Activated naive CD4-positive, alpha-beta T cell treated with anti-CD3 and anti-CD28 coated beads for 36 hours (primary cell): ENCODE measurements around the gene PEDS1. TPM values are rescaled to one million over a fixed set of nuclear protein-coding genes. Genes with fewer than 3 reads are reported as not detected.

Experiments
- CTCF ChIA-PET: fragments of 350-600 bp; sonication (Branson Sonifier 250); formaldehyde crosslinking; loops from one replicate; lab custom pipeline; 2021; ENCODE audit warnings: antibody characterized with exemption; lab: Charles Lee
- DNase-seq: peaks from one replicate; pipeline ENCODE4 v3.0.0-alpha.2; 2020
- H3K27ac Mint-ChIP-seq: one replicate; pipeline ENCODE4 v1.8.0; 2021; ENCODE audit warnings: mild to moderate bottlenecking, mixed read lengths
- H3K27me3 Mint-ChIP-seq: one replicate; pipeline ENCODE4 v1.8.0; 2021; ENCODE audit warnings: low read depth, mixed read lengths
- H3K36me3 Mint-ChIP-seq: one replicate; pipeline ENCODE4 v1.8.0; 2021; ENCODE audit warnings: low read depth, mixed read lengths
- H3K4me1 Mint-ChIP-seq: one replicate; pipeline ENCODE4 v1.8.0; 2021; ENCODE audit warnings: low read depth, mixed read lengths
- H3K4me3 Mint-ChIP-seq: one replicate; pipeline ENCODE4 v1.8.0; 2021; ENCODE audit warnings: mild to moderate bottlenecking, moderate library complexity, mixed read lengths
- H3K9me3 Mint-ChIP-seq: one replicate; pipeline ENCODE4 v1.8.0; 2021; ENCODE audit warnings: mixed read lengths
- intact Hi-C: fragments of 100-400 bp; cut with micrococcal nuclease; formaldehyde crosslinking; loops from one replicate; pipeline ENCODE4 v1.15.1; 2023
- total RNA-seq, 2 experiments: library from RNA; stranded (reverse); gene quantifications; one replicate each; pipeline ENCODE4 v1.2.3, GENCODE V29; 2021

Gene PEDS1
- total RNA-seq, 2 experiments from 2014 or later = 10.4 to 11.2 TPM

- no peak overlapping the region for H3K4me3 Mint-ChIP-seq
Measured at GRCh38 chr20:50194831-50195523, 41.5 kb upstream of the PEDS1 start.

GRCh38 chr20:50194422-50194830 is 40.9 kb upstream of the PEDS1 start:
- H3K4me1 Mint-ChIP-seq = peaks cover 13% of the 10 kb centered on the region
- peak overlapping the region; percentile 46 for H3K27ac Mint-ChIP-seq
- peaks cover 2% of the 10 kb centered on the region for H3K9me3 Mint-ChIP-seq
- CTCF ChIA-PET = no interaction called here
- H3K27me3 Mint-ChIP-seq = no peaks in the 10 kb centered on the region
- H3K4me3 Mint-ChIP-seq = peak overlapping the region; percentile 32
- DNase-seq = no peak
- peaks cover 16% of the 10 kb centered on the region for H3K36me3 Mint-ChIP-seq
- intact Hi-C loops = loop anchor here (5.0 kb wide), 2 partner anchors 538 to 553 kb away; partner anchors contain the start of gene PARD6B

More at GRCh38 chr20:50194831-50195523, 41.5 kb upstream of the PEDS1 start:
- no peaks in the 10 kb centered on the region for H3K27me3 Mint-ChIP-seq
- CTCF ChIA-PET = interaction anchor here (0.9 kb wide), 1 partner anchor 285 kb away, joined by 3 read pairs; no protein-coding TSS in a partner anchor
- DNase-seq = no peak
- peak overlapping the region; percentile 46 for H3K27ac Mint-ChIP-seq
- intact Hi-C loops = loop anchor here (5.0 kb wide), 2 partner anchors 537 to 552 kb away; partner anchors contain the start of gene PARD6B
- H3K9me3 Mint-ChIP-seq = peaks cover 8% of the 10 kb centered on the region
- H3K4me1 Mint-ChIP-seq = peaks cover 13% of the 10 kb centered on the region
- peaks cover 16% of the 10 kb centered on the region for H3K36me3 Mint-ChIP-seq

GRCh38 chr20:50193836-50194421 is 40.4 kb upstream of the PEDS1 start:
- no peak for DNase-seq
- CTCF ChIA-PET = interaction anchor here (0.6 kb wide), 1 partner anchor 14 kb away, joined by 3 read pairs; no protein-coding TSS in a partner anchor
- H3K4me1 Mint-ChIP-seq = peaks cover 13% of the 10 kb centered on the region
- no peaks in the 10 kb centered on the region for H3K9me3 Mint-ChIP-seq
- intact Hi-C loops = loop anchor here (5.0 kb wide), 2 partner anchors 538 to 553 kb away; partner anchors contain the start of gene PARD6B
- no peaks in the 10 kb centered on the region for H3K27me3 Mint-ChIP-seq
- H3K36me3 Mint-ChIP-seq = peaks cover 16% of the 10 kb centered on the region
- H3K4me3 Mint-ChIP-seq = peak overlapping the region; percentile 93
- H3K27ac Mint-ChIP-seq = peak overlapping the region; percentile 100

GRCh38 chr20:50193199-50193835 is 39.8 kb upstream of the PEDS1 start:
- H3K27me3 Mint-ChIP-seq = no peaks in the 10 kb centered on the region

GRCh38 chr20:50192364-50193198 is 39.1 kb upstream of the PEDS1 start:
- Mint-ChIP-seq H3K36me3 (peaks cover 16% of the 10 kb centered on the region), H3K27me3 (no peaks in the 10 kb centered on the region), H3K4me1 (peaks cover 13% of the 10 kb centered on the region), H3K4me3 (peak overlapping the region; percentile 93), H3K27ac (peak overlapping the region; percentile 100), H3K9me3 (no peaks in the 10 kb centered on the region)
- intact Hi-C loops = loop anchor here (1.0 to 5.0 kb wide), 3 partner anchors 26 to 555 kb away; partner anchors contain the start of gene PARD6B
- CTCF ChIA-PET = interaction anchor here (11.5 kb wide), 1 partner anchor 271 kb away, joined by 171 read pairs; no protein-coding TSS in a partner anchor
- peak; percentile 94 for DNase-seq

More at GRCh38 chr20:50193199-50193835, 39.8 kb upstream of the PEDS1 start:
- H3K9me3 Mint-ChIP-seq = no peaks in the 10 kb centered on the region
- H3K27ac Mint-ChIP-seq = peak overlapping the region; percentile 100
- H3K4me3 Mint-ChIP-seq = peak overlapping the region; percentile 93
- H3K36me3 Mint-ChIP-seq = peaks cover 16% of the 10 kb centered on the region
- peaks cover 13% of the 10 kb centered on the region for H3K4me1 Mint-ChIP-seq
- peak; percentile 27 for DNase-seq
- intact Hi-C loops = loop anchor here (5.0 kb wide), 2 partner anchors 539 to 554 kb away; partner anchors contain the start of gene PARD6B
- CTCF ChIA-PET = interaction anchor here (0.6 kb wide), 1 partner anchor 14 kb away, joined by 3 read pairs; no protein-coding TSS in a partner anchor

- no peaks in the 10 kb centered on the region for H3K9me3 Mint-ChIP-seq
- H3K4me1 Mint-ChIP-seq = peaks cover 13% of the 10 kb centered on the region
- intact Hi-C loops = loop anchor here (1.0 to 5.0 kb wide), 6 partner anchors 25 to 556 kb away; partner anchors contain the start of genes PARD6B and PTPN1
- H3K4me3 Mint-ChIP-seq = peak overlapping the region; percentile 93
- CTCF ChIA-PET = interaction anchor here (1.0 to 11.5 kb wide), 3 partner anchors 155 to 272 kb away, joined by 3 to 171 read pairs (median 3); no protein-coding TSS in a partner anchor
- H3K36me3 Mint-ChIP-seq = peaks cover 16% of the 10 kb centered on the region
- DNase-seq = peak; percentile 53
- H3K27me3 Mint-ChIP-seq = no peaks in the 10 kb centered on the region
- peak overlapping the region; percentile 100 for H3K27ac Mint-ChIP-seq
Measured at GRCh38 chr20:50191544-50192363, 38.2 kb upstream of the PEDS1 start.

GRCh38 chr20:50191065-50191543 is 37.6 kb upstream of the PEDS1 start:
- H3K36me3 Mint-ChIP-seq = peaks cover 16% of the 10 kb centered on the region
- H3K27me3 Mint-ChIP-seq = peaks cover 1% of the 10 kb centered on the region
- CTCF ChIA-PET = interaction anchor here (1.0 to 11.5 kb wide), 3 partner anchors 156 to 272 kb away, joined by 3 to 171 read pairs (median 3); no protein-coding TSS in a partner anchor
- peaks cover 15% of the 10 kb centered on the region for H3K4me1 Mint-ChIP-seq
- H3K9me3 Mint-ChIP-seq = no peaks in the 10 kb centered on the region
- peak overlapping the region; percentile 71 for H3K27ac Mint-ChIP-seq
- intact Hi-C loops = loop anchor here (2.0 to 5.0 kb wide), 5 partner anchors 192 to 556 kb away; partner anchors contain the start of genes PARD6B and PTPN1
- H3K4me3 Mint-ChIP-seq = peak overlapping the region; percentile 79
- peak; percentile 71 for DNase-seq

GRCh38 chr20:50190251-50191064 is 36.9 kb upstream of the PEDS1 start, which contains the start of gene CEBPB:
Gene CEBPB (plus strand): TSS chr20:50190830. CDS start chr20:50191034, 204 bp downstream.
- Mint-ChIP-seq H3K36me3 (peaks cover 16% of the 10 kb centered on the region), H3K9me3 (no peaks in the 10 kb centered on the region), H3K4me3 (peak within 1 kb of the TSS; percentile 79), H3K4me1 (peaks cover 15% of the 10 kb centered on the region), H3K27ac (peak within 1 kb of the TSS; percentile 92), H3K27me3 (peaks cover 8% of the 10 kb centered on the region)
- peak; percentile 90 for DNase-seq
- intact Hi-C loops = loop anchor here (1.0 to 5.0 kb wide), 10 partner anchors 80 to 557 kb away; partner anchors contain the start of genes PARD6B and PTPN1
- CTCF ChIA-PET = interaction anchor here (0.6 to 11.5 kb wide), 6 partner anchors 11 to 273 kb away, joined by 3 to 171 read pairs (median 4); no protein-coding TSS in a partner anchor

- CTCF ChIA-PET = interaction anchor here (0.6 to 11.5 kb wide), 4 partner anchors 11 to 274 kb away, joined by 3 to 171 read pairs (median 10); no protein-coding TSS in a partner anchor
- peak overlapping the region; percentile 29 for H3K4me3 Mint-ChIP-seq
- DNase-seq = peak; percentile 40
- H3K36me3 Mint-ChIP-seq = peaks cover 16% of the 10 kb centered on the region
- H3K27me3 Mint-ChIP-seq = peaks cover 10% of the 10 kb centered on the region
- intact Hi-C loops = loop anchor here (1.0 to 5.0 kb wide), 10 partner anchors 81 to 558 kb away; partner anchors contain the start of genes PARD6B and PTPN1
- no peak overlapping the region for H3K27ac Mint-ChIP-seq
- H3K9me3 Mint-ChIP-seq = no peaks in the 10 kb centered on the region
- peaks cover 15% of the 10 kb centered on the region for H3K4me1 Mint-ChIP-seq
Measured at GRCh38 chr20:50189681-50190250, 36.2 kb upstream of the PEDS1 start.
